ENCODE results near the gene UBE2E1.

- TF ChIP-seq CTCF (IDR thresholded peaks at IDR 0.05) = no peak
- TF ChIP-seq POLR2A (IDR thresholded peaks at IDR 0.05) = no peak
Observed at GRCh38 chr3:23797491-23797890, 8.3 kb upstream of the UBE2E1 start.
